Gastrocnemius medialis (tissue), 4 donors: ENCODE data around the gene RBFOX1.

Experiments used
- CTCF ChIP-seq, 5 experiments: fragments of 450-650 bp in 3 of 5; fragments of 200-600 bp in 2 of 5; sonication (generic) in 2 of 5; IDR thresholded peaks in 4 of 5; conservative IDR thresholded peaks in 1 of 5; 1 replicate in 4 of 5; 2 replicates in 1 of 5; pipeline ENCODE4 v1.5.1; 2016 to 2019; ENCODE audit warnings: antibody characterized with exemption in 5 of 5, mild to moderate bottlenecking in 3 of 5, moderate library complexity in 3 of 5
- POLR2A ChIP-seq, 2 donors: fragments of 450-650 bp; IDR thresholded peaks; one replicate each; pipeline ENCODE4 v1.6.1; 2017; ENCODE audit warnings: antibody characterized with exemption in 2 of 2, mild to moderate bottlenecking in 2 of 2, moderate library complexity in 2 of 2

GRCh38 chr16:7450440-7450839 lies 117.8 kb downstream of the RBFOX1 start:
- no peak for TF ChIP-seq CTCF (IDR thresholded peaks at IDR 0.05 in 4 of 5, conservative IDR thresholded peaks at IDR 0.05 in 1 of 5)
- no peak for TF ChIP-seq POLR2A (IDR thresholded peaks at IDR 0.05)
